DOHH2 (cell line): ENCODE data around the gene BCS1L.

Experiments
- EZH2phosphoT487 ChIP-seq: fragments of 200-600 bp; sonication (generic); IDR thresholded peaks from 2 replicates; pipeline ENCODE4 v1.6.1; 2017; ENCODE audit warnings: borderline replicate concordance, mild to moderate bottlenecking, antibody characterized with exemption, low read length, moderate library complexity, mixed read lengths
- TF ChIP-seq, protein P1 (sequence below): fragments of 200-600 bp; sonication (generic); IDR thresholded peaks from one replicate; pipeline ENCODE4 v1.5.1; 2014; ENCODE audit warnings: antibody characterized with exemption, mild to moderate bottlenecking, low read depth, low read length; ENCODE audit not compliant: poor library complexity, severe bottlenecking

DNA sequence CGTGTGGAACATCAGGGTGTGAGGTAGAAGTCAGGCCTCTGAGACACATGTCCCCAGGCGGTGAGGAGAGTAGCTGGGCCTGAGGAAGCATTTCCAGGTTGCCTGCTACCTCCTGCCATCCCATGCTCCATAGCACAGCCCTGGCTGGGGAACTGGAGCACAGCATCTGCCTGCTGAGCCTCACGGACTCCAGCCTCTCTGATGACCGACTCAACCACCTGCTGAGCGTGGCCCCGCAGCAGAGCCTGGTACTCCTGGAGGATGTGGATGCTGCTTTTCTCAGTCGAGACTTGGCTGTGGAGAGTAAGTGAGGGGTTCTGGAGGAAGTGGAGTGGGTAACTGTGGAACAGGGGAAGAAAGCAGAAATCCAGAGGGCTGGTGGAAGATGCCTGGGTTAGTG, 2.9 kb downstream of the BCS1L start:
- TF ChIP-seq, protein P1, sequence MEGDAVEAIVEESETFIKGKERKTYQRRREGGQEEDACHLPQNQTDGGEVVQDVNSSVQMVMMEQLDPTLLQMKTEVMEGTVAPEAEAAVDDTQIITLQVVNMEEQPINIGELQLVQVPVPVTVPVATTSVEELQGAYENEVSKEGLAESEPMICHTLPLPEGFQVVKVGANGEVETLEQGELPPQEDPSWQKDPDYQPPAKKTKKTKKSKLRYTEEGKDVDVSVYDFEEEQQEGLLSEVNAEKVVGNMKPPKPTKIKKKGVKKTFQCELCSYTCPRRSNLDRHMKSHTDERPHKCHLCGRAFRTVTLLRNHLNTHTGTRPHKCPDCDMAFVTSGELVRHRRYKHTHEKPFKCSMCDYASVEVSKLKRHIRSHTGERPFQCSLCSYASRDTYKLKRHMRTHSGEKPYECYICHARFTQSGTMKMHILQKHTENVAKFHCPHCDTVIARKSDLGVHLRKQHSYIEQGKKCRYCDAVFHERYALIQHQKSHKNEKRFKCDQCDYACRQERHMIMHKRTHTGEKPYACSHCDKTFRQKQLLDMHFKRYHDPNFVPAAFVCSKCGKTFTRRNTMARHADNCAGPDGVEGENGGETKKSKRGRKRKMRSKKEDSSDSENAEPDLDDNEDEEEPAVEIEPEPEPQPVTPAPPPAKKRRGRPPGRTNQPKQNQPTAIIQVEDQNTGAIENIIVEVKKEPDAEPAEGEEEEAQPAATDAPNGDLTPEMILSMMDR: no peak
- no peak for TF ChIP-seq EZH2phosphoT487
